K562 (cell line): Measurements from ENCODE around the gene PRRC2C. TPM values are rescaled to one million over a fixed set of nuclear protein-coding genes. Genes with fewer than 3 reads are reported as not detected.

Experiments
- FOXM1 ChIP-seq, 2 experiments: fragments of 450-650 bp in 1 of 2; sonication (generic) in 1 of 2; formaldehyde crosslinking in 1 of 2; IDR thresholded peaks; 2 replicates each; pipeline versions ENCODE4 v1.6.1 to v1.9.0; 2017 to 2022; ENCODE audit warnings: low read depth in 2 of 2, mild to moderate bottlenecking in 2 of 2, missing genetic modification reagents in 1 of 2, moderate library complexity in 1 of 2
- SNRNP70 ChIP-seq: fragments of 200-400 bp; formaldehyde crosslinking; optimal IDR thresholded peaks from 2 replicates; pipeline ENCODE3; 2017; ENCODE audit warnings: low read depth, low read length
- TEAD2 ChIP-seq: fragments of 450-650 bp; IDR thresholded peaks from 2 replicates; pipeline ENCODE4 v1.6.1; 2016; ENCODE audit warnings: missing genetic modification characterization, control low read depth, missing compliant biosample characterization
- polyA plus RNA-seq, 8 experiments: library from polyadenylated mRNA; depleted of rRNA in 4 of 8; stranded (reverse) in 5 of 8; unstranded in 3 of 8; fragments of >200 nt; fragmentation: Nextera tagmentation in 2 of 8; fragmentation: Illumina TruSeq in 1 of 8; extraction: Ambion mirVana in 2 of 8; extraction: Trizol in 1 of 8; gene quantifications; 2 replicates each; pipeline versions ENCODE4 v1.2.1 to v1.2.3, GENCODE V29; 2011 to 2014; ENCODE audit warnings: inconsistent platforms in 1 of 8, missing spikeins in 1 of 8
- total RNA-seq, 7 experiments: library from RNA; depleted of rRNA in 6 of 7; stranded (reverse); fragments of >200 nt in 6 of 7; fragmentation: Illumina TruSeq in 2 of 7; extraction: Trizol in 2 of 7; gene quantifications; 2 replicates each; pipeline versions ENCODE4 v1.2.1 to v1.2.3, GENCODE V29; 2011 to 2021; ENCODE audit warnings: low replicate concordance in 1 of 7
- TF ChIP-seq, protein P1 (sequence below): fragments of 450-650 bp; IDR thresholded peaks from 2 replicates; pipeline ENCODE4 v1.6.1; 2016; ENCODE audit warnings: low read depth
- TF ChIP-seq, protein P2 (sequence below), 2 experiments: IDR thresholded peaks; 2 replicates each; pipeline ENCODE4 v1.6.1; 2011; ENCODE audit warnings: borderline replicate concordance in 1 of 2, control low read depth in 1 of 2, low read depth in 1 of 2, low read length in 1 of 2, mild to moderate bottlenecking in 1 of 2, mixed read lengths in 1 of 2, moderate library complexity in 1 of 2; ENCODE audit not compliant: insufficient read depth in 1 of 2, insufficient read length in 1 of 2, poor library complexity in 1 of 2, severe bottlenecking in 1 of 2; ENCODE audit errors: extremely low read depth in 1 of 2
- TF ChIP-seq, protein P3 (sequence below), 2 experiments: fragments of 450-650 bp in 1 of 2; sonication (generic) in 1 of 2; formaldehyde crosslinking in 1 of 2; IDR thresholded peaks; 2 replicates each; pipeline versions ENCODE4 v1.7.1 to v1.9.0; 2016 to 2022; ENCODE audit warnings: inconsistent platforms in 1 of 2, mild to moderate bottlenecking in 1 of 2, missing genetic modification reagents in 1 of 2

Gene PRRC2C
- total and polyA plus RNA-seq, 9 of the 15 experiments (the other 6 are each of a cell fraction or from before 2014, with no cell fraction given): 61.9 to 237 (median 105) TPM

DNA sequence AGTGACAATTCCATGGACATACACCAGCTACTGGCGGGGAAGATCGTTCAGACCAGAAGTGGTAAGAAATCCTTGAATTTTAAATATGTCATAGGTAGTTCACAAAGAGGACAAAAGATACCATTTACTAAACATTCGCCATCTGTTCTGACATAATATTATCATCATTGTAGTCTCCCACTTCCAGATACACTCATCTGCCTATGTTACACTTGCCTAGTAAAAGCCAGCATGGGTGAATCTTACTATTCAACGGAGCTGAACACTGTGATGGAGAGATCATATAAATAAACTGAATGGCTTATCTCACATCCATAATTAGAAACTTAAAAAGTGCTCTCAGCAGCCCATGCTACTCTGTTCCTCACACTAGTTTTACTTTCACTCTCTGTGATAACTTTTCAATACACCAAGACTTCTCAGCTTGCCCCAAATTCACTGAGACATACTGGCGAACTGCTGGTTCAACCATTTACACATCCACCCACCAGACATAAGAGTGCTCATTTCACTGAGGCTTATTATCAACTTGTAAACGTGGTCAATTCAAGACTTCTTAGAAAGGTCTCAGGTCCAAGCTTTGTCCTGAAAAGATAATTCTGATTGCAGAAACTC is 463 bp upstream of the PRRC2C start (continued):
- TF ChIP-seq, protein P1, sequence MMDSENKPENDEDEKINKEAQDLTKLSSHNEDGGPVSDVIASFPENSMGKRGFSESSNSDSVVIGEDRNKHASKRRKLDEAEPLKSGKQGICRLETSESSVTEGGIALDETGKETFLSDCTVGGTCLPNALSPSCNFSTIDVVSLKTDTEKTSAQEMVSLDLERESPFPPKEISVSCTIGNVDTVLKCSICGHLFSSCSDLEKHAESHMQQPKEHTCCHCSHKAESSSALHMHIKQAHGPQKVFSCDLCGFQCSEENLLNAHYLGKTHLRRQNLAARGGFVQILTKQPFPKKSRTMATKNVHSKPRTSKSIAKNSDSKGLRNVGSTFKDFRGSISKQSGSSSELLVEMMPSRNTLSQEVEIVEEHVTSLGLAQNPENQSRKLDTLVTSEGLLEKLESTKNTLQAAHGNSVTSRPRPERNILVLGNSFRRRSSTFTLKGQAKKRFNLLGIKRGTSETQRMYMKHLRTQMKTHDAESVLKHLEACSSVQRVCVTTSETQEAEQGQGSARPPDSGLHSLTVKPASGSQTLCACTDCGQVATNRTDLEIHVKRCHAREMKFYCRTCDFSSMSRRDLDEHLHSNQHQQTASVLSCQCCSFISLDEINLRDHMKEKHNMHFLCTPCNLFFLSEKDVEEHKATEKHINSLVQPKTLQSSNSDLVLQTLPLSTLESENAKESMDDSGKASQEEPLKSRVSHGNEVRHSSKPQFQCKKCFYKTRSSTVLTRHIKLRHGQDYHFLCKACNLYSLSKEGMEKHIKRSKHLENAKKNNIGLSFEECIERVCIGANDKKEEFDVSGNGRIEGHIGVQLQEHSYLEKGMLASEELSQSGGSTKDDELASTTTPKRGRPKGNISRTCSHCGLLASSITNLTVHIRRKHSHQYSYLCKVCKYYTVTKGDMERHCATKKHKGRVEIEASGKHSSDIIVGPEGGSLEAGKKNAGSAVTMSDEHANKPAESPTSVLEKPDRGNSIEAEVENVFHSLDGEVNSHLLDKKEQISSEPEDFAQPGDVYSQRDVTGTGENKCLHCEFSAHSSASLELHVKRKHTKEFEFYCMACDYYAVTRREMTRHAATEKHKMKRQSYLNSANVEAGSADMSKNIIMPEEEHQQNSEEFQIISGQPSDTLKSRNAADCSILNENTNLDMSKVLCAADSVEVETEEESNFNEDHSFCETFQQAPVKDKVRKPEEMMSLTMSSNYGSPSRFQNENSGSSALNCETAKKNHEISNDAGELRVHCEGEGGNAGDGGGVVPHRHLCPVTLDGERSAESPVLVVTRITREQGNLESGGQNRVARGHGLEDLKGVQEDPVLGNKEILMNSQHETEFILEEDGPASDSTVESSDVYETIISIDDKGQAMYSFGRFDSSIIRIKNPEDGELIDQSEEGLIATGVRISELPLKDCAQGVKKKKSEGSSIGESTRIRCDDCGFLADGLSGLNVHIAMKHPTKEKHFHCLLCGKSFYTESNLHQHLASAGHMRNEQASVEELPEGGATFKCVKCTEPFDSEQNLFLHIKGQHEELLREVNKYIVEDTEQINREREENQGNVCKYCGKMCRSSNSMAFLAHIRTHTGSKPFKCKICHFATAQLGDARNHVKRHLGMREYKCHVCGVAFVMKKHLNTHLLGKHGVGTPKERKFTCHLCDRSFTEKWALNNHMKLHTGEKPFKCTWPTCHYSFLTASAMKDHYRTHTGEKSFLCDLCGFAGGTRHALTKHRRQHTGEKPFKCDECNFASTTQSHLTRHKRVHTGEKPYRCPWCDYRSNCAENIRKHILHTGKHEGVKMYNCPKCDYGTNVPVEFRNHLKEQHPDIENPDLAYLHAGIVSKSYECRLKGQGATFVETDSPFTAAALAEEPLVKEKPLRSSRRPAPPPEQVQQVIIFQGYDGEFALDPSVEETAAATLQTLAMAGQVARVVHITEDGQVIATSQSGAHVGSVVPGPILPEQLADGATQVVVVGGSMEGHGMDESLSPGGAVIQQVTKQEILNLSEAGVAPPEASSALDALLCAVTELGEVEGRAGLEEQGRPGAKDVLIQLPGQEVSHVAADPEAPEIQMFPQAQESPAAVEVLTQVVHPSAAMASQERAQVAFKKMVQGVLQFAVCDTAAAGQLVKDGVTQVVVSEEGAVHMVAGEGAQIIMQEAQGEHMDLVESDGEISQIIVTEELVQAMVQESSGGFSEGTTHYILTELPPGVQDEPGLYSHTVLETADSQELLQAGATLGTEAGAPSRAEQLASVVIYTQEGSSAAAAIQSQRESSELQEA: no peak
- 0 out of 2 replicates have a peak, but pooled peaks have one; percentile 34 for TF ChIP-seq FOXM1 (IDR thresholded peaks at IDR 0.05; ENCODE audit: low read depth)
- TF ChIP-seq FOXM1 (CRISPR knock-in tag; IDR thresholded peaks at IDR 0.05; ENCODE audit: low read depth): no peak
- no peak for TF ChIP-seq TEAD2 (tag)
- TF ChIP-seq, protein P2, sequence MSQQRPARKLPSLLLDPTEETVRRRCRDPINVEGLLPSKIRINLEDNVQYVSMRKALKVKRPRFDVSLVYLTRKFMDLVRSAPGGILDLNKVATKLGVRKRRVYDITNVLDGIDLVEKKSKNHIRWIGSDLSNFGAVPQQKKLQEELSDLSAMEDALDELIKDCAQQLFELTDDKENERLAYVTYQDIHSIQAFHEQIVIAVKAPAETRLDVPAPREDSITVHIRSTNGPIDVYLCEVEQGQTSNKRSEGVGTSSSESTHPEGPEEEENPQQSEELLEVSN (IDR thresholded peaks at IDR 0.05; ENCODE audit: borderline replicate concordance in 1 of 2, extremely low read depth in 1 of 2, insufficient read depth in 1 of 2, insufficient read length in 1 of 2, low read depth in 1 of 2, low read length in 1 of 2, poor library complexity in 1 of 2, severe bottlenecking in 1 of 2): no peak
- no peak for TF ChIP-seq SNRNP70
- TF ChIP-seq, protein P3, sequence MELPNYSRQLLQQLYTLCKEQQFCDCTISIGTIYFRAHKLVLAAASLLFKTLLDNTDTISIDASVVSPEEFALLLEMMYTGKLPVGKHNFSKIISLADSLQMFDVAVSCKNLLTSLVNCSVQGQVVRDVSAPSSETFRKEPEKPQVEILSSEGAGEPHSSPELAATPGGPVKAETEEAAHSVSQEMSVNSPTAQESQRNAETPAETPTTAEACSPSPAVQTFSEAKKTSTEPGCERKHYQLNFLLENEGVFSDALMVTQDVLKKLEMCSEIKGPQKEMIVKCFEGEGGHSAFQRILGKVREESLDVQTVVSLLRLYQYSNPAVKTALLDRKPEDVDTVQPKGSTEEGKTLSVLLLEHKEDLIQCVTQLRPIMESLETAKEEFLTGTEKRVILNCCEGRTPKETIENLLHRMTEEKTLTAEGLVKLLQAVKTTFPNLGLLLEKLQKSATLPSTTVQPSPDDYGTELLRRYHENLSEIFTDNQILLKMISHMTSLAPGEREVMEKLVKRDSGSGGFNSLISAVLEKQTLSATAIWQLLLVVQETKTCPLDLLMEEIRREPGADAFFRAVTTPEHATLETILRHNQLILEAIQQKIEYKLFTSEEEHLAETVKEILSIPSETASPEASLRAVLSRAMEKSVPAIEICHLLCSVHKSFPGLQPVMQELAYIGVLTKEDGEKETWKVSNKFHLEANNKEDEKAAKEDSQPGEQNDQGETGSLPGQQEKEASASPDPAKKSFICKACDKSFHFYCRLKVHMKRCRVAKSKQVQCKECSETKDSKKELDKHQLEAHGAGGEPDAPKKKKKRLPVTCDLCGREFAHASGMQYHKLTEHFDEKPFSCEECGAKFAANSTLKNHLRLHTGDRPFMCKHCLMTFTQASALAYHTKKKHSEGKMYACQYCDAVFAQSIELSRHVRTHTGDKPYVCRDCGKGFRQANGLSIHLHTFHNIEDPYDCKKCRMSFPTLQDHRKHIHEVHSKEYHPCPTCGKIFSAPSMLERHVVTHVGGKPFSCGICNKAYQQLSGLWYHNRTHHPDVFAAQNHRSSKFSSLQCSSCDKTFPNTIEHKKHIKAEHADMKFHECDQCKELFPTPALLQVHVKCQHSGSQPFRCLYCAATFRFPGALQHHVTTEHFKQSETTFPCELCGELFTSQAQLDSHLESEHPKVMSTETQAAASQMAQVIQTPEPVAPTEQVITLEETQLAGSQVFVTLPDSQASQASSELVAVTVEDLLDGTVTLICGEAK (IDR thresholded peaks at IDR 0.05): peak; percentile 32
- TF ChIP-seq, protein P3 (CRISPR knock-in tag; IDR thresholded peaks at IDR 0.05): no peak
